Activated naive CD4-positive, alpha-beta T cell treated with anti-CD3 and anti-CD28 coated beads for 36 hours (primary cell): Measurements from ENCODE around the gene GZMH. TPM values are rescaled to one million over a fixed set of nuclear protein-coding genes. Genes with fewer than 3 reads are reported as not detected.
"Not testable (repeated sequence)": the region's sequence is repeated elsewhere in the genome, so short reads cannot be mapped to it uniquely, and the experiment has no call there.

Source experiments
- CTCF ChIA-PET: fragments of 350-600 bp; sonication (Branson Sonifier 250); formaldehyde crosslinking; loops from one replicate; lab custom pipeline; 2021; ENCODE audit warnings: antibody characterized with exemption; lab: Charles Lee
- DNase-seq: peaks from one replicate; pipeline ENCODE4 v3.0.0-alpha.2; 2020
- H3K27ac Mint-ChIP-seq: one replicate; pipeline ENCODE4 v1.8.0; 2021; ENCODE audit warnings: mild to moderate bottlenecking, mixed read lengths
- H3K27me3 Mint-ChIP-seq: one replicate; pipeline ENCODE4 v1.8.0; 2021; ENCODE audit warnings: low read depth, mixed read lengths
- H3K36me3 Mint-ChIP-seq: one replicate; pipeline ENCODE4 v1.8.0; 2021; ENCODE audit warnings: low read depth, mixed read lengths
- H3K4me1 Mint-ChIP-seq: one replicate; pipeline ENCODE4 v1.8.0; 2021; ENCODE audit warnings: low read depth, mixed read lengths
- H3K4me3 Mint-ChIP-seq: one replicate; pipeline ENCODE4 v1.8.0; 2021; ENCODE audit warnings: mild to moderate bottlenecking, moderate library complexity, mixed read lengths
- H3K9me3 Mint-ChIP-seq: one replicate; pipeline ENCODE4 v1.8.0; 2021; ENCODE audit warnings: mixed read lengths
- intact Hi-C: fragments of 100-400 bp; cut with micrococcal nuclease; formaldehyde crosslinking; loops from one replicate; pipeline ENCODE4 v1.15.1; 2023
- total RNA-seq, 2 experiments: library from RNA; stranded (reverse); gene quantifications; one replicate each; pipeline ENCODE4 v1.2.3, GENCODE V29; 2021

The GZMH gene
- total RNA-seq, 2 experiments from 2014 or later = 81.3 to 86.1 TPM

DNA sequence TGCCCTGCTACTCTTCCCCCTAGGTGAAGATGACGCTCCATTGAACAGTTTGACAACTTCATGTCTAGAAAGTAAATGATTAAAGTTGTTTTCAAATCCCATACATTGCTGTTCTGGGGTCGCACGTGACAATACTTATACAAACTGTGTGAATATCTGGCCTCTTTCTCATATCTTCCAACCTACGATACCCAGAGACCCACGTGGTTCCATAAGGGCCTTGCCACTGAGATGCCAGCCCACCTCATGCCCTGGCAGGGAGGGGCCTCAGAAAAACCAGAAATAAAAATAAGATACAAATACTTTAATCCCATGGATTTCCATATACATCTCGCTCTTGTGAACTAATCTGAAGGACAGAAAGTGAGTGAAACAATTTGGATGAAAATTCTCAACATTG lies 20.0 kb upstream of the GZMH start:
- H3K36me3 Mint-ChIP-seq = peaks cover 16% of the 10 kb centered on the region
- DNase-seq = no peak
- no peak overlapping the region for H3K4me3 Mint-ChIP-seq
- H3K27me3 Mint-ChIP-seq = no peaks in the 10 kb centered on the region
- intact Hi-C loops = no loop called here
- H3K9me3 Mint-ChIP-seq = no peaks in the 10 kb centered on the region
- H3K4me1 Mint-ChIP-seq = peaks cover 4% of the 10 kb centered on the region
- CTCF ChIA-PET = interaction anchor here (2.8 kb wide), 1 partner anchor 23 kb away, joined by 8 read pairs; no protein-coding TSS in a partner anchor
- peak overlapping the region; percentile 64 for H3K27ac Mint-ChIP-seq

DNA sequence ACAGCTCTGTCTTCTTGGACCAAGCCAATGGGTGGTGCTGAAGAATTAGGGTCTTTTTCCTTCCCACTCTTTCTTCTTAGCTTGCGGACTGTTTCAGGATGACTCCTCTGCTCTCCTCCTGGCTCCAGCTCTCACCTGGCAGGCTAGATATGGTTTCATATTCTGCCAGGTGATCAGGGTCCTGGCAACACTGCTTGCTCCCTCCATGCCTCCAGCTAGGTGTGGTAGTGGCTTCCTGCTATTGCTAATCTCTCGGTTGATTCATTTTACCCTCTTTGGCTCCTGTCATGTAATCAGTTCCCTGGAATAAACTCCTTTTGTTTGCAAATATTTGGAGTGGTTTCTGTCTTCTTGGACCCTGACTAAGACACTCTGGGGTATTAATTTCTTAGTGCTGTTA lies 4.3 kb upstream of the GZMH start:
- intact Hi-C loops = no loop called here
- Mint-ChIP-seq H3K27me3 (no peaks in the 10 kb centered on the region), H3K36me3 (no peaks in the 10 kb centered on the region), H3K27ac (no peak overlapping the region), H3K4me1 (peaks cover 31% of the 10 kb centered on the region), H3K4me3 (no peak overlapping the region), H3K9me3 (peaks cover 1% of the 10 kb centered on the region)
- CTCF ChIA-PET = no interaction called here
- no peak for DNase-seq

DNA sequence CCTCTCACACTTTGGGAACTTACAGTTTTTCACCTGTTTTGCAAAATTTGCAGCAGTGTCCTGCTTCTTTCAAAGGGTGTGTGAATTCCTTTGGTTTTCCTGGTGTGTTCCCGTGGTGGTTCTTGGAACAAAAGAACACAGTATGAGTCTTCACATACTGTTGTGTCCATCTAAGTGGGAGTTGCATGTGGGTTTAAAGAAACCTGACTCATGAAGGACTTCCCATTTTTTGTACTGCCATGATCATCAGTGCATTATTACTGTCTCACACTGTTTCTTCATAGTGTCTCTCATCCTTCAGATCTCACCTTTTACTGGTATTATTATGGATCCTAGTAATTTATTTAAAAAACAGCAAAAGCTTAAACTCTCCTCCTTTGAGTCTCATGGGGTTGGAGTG lies 3.8 kb upstream of the GZMH start:
- Mint-ChIP-seq H3K27me3 (no peaks in the 10 kb centered on the region), H3K36me3 (no peaks in the 10 kb centered on the region), H3K9me3 (peaks cover 1% of the 10 kb centered on the region), H3K4me3 (no peak overlapping the region), H3K27ac (no peak overlapping the region), H3K4me1 (peaks cover 33% of the 10 kb centered on the region)
- DNase-seq = no peak
- CTCF ChIA-PET = no interaction called here
- intact Hi-C loops = no loop called here

DNA sequence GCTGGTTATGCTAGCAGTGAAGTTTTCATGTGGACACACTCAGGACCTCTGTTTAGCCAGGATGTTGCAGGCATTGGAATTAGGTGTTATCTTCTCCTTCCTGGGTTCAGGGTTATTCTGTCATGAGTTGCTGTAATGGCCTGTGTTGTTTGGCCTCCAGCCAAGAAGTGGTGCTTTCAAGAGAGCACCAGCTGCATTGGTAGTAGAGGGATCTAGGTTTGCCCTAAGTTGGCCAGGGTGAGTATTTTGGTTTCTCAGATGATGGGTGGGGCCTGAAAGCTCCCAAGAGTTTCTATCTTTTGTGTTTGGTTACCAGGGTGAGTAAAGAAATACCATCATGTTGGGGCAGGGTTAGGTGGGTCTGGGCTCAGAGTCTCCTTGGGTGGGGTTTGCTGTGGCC lies 2.7 kb upstream of the GZMH start:
- intact Hi-C loops = no loop called here
- Mint-ChIP-seq H3K27ac (no peak overlapping the region), H3K4me1 (peaks cover 33% of the 10 kb centered on the region), H3K4me3 (no peak overlapping the region), H3K9me3 (peaks cover 1% of the 10 kb centered on the region), H3K36me3 (peaks cover 1% of the 10 kb centered on the region), H3K27me3 (no peaks in the 10 kb centered on the region)
- no peak for DNase-seq
- CTCF ChIA-PET = no interaction called here

DNA sequence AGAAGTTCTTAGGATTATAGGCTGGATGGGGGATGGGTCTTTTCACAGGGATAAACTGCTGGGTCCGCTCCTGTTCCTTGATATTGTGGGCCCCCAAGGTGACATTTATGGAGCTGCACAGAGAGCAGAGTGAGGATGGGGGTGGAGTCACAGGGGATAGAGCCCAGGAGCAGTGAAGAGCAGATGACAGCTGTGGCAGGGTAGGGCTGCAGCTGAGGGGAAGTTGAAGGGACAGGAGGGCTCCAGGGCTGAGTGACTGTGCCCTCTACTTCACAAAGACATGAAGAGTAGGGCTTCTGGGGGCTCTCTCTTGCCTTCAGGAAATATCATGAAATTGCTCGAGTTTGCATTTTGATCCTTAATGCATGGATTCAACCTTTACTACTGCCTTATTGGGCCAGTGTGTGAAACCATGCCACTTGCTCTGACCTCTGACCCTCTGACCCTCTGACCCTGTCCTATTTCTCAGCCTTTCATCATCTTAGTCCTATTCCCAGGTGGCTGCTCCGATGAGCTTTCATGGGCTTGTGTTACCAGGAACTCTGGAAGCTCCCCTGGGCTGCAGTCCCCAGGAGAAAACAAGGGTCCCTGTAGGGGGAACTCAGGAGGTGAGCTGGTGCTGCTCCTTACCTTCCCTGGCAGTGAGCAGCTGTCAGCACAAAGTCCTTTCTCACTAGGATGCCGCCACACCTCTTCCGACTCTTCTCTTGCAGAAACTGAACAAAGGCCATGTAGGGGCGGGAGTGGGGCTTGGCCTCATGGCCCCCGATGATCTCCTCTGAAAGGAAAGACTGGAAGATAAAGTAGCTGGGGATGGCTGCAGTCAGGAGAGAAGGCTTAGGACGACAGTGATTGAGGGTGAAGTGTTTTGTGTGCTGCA lies 1.6 kb downstream of the GZMH start:
- Mint-ChIP-seq H3K9me3 (peaks cover 1% of the 10 kb centered on the region), H3K27me3 (no peaks in the 10 kb centered on the region), H3K4me1 (peaks cover 39% of the 10 kb centered on the region), H3K4me3 (peak overlapping the region; percentile 76), H3K36me3 (peaks cover 5% of the 10 kb centered on the region), H3K27ac (peak overlapping the region; percentile 77)
- intact Hi-C loops = loop anchor here (2.0 kb wide), 1 partner anchor 125 kb away; no protein-coding TSS in a partner anchor
- no peak for DNase-seq
- CTCF ChIA-PET = interaction anchor here (0.6 to 2.4 kb wide), 9 partner anchors 8 to 261 kb away, joined by 3 to 13 read pairs (median 4); no protein-coding TSS in a partner anchor

DNA sequence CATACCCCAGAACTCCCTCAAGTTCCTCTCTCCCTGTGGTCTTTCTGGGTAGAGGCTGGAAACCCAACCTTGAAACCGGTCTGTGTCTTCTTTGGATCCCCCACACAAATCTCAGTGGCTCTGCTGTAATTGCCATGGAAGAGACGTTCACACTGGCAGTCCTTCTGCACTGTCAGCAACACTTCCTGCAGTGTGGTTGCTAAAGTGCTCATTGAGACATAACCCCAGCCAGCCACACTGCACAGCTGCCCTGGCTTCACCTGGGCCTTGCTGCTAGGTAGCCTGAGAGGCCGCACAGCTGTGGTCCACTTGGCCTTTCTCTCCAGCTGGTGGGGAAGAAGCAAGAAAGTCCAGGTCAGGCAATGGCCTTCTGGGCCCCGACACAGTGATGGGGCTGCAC lies 2.4 kb downstream of the GZMH start:
- CTCF ChIA-PET = interaction anchor here (2.4 kb wide), 1 partner anchor 21 kb away, joined by 8 read pairs; no protein-coding TSS in a partner anchor
- intact Hi-C loops = no loop called here
- Mint-ChIP-seq H3K4me3 (peak overlapping the region; percentile 76), H3K4me1 (peaks cover 31% of the 10 kb centered on the region), H3K36me3 (peaks cover 5% of the 10 kb centered on the region), H3K27ac (peak overlapping the region; percentile 66), H3K27me3 (no peaks in the 10 kb centered on the region), H3K9me3 (peaks cover 1% of the 10 kb centered on the region)
- no peak for DNase-seq

DNA sequence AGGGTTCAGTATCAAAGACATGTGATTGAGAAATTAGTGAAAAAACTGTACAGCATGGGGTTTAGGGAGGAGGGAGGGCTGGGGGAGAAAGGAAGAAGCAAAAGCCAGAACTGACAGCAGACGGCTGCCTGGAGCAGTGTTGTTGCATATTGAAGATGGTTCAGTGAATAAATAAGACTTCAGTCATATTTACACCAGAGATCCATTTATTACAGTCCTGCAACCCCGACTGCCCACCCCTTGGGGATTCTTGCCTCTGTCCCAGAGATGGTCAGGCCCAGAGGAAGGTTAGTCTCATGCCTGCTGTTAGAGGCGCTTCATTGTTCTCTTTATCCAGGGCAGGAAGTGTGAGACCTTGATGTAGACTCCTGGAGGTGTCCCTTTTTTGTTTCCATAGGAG lies 3.2 kb downstream of the GZMH start:
- CTCF ChIA-PET = interaction anchor here (0.7 to 2.4 kb wide), 23 partner anchors 9 to 150 kb away, joined by 3 to 16 read pairs (median 5); partner anchors contain the start of gene GZMB
- Mint-ChIP-seq H3K27me3 (no peaks in the 10 kb centered on the region), H3K27ac (peak overlapping the region; percentile 76), H3K4me1 (peaks cover 31% of the 10 kb centered on the region), H3K4me3 (peak overlapping the region; percentile 76), H3K9me3 (peaks cover under 1% of the 10 kb centered on the region), H3K36me3 (peaks cover 5% of the 10 kb centered on the region)
- DNase-seq = no peak
- intact Hi-C loops = no loop called here

DNA sequence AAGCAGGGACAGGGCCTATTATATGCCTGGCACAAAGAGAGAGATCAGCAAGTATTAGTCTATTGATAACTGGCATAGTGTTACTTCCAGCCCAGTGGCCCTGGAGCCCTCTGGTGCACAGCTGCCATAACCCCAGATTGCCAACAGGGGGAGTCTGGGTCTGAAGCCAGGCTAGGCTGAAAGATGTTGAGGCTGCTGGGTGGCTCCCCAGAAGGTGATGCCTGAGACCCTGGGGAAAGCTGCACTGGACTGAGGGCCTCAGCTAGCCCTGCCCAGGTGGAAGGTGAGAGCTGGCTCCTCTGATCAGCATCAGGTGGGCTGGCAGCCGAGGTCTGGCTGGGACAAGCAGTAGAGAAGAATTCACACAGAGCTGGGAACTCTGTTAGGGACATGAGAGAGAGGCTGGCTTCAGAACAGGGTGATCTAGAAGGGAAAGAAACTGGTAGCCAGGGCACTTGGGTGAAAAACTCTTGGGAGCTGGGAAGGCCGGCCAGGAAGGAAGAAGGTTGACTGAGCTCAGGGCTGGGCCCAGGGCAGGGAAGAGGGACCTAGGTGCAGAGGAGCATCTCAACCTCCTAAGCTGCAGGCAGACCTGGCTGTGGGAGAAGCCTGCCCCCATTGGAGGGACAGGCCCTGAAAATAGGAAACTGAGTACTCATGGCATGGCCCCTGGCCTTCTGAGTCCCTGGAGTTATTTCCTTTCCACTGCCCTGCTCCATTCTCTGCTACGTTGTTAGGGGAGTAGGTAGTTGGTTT lies 3.9 kb downstream of the GZMH start:
- DNase-seq = peak; percentile 85
- Mint-ChIP-seq H3K27me3 (no peaks in the 10 kb centered on the region), H3K36me3 (peaks cover 5% of the 10 kb centered on the region), H3K4me3 (peak overlapping the region; percentile 76), H3K4me1 (peaks cover 31% of the 10 kb centered on the region), H3K27ac (peak overlapping the region; percentile 76), H3K9me3 (no peaks in the 10 kb centered on the region)
- CTCF ChIA-PET = interaction anchor here (0.7 to 2.4 kb wide), 26 partner anchors 10 to 390 kb away, joined by 3 to 16 read pairs (median 4); partner anchors contain the start of genes GZMB and MDP1
- intact Hi-C loops = loop anchor here (1.0 to 2.0 kb wide), 3 partner anchors 25 to 74 kb away; no protein-coding TSS in a partner anchor

DNA sequence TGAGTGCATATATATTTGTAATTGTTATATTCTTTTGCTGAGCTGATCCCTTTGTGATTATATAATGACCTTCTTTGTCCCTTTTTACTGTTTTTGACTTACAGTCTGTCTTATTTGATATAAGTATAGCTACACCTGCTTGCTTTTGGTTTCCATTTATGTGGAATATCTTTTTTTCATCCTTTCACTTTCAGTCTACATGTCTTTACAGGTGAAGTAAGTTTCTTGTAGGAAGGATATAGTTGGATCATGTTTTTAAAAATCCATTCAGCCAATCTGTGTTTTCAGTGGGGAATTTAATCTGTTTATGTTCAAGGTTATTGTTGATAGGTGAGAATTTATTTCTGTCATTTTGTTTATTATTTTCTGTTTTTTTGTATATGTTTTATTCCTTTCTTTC lies 12.1 kb downstream of the GZMH start:
- peaks cover 9% of the 10 kb centered on the region for H3K4me1 Mint-ChIP-seq
- intact Hi-C loops = no loop called here
- peaks cover 5% of the 10 kb centered on the region for H3K36me3 Mint-ChIP-seq
- H3K4me3 Mint-ChIP-seq = no peak overlapping the region
- H3K27me3 Mint-ChIP-seq = peaks cover 4% of the 10 kb centered on the region
- no peak for DNase-seq
- CTCF ChIA-PET = interaction anchor here (0.7 kb wide), 1 partner anchor 264 kb away, joined by 3 read pairs; no protein-coding TSS in a partner anchor
- peaks cover 28% of the 10 kb centered on the region for H3K9me3 Mint-ChIP-seq
- no peak overlapping the region for H3K27ac Mint-ChIP-seq

DNA sequence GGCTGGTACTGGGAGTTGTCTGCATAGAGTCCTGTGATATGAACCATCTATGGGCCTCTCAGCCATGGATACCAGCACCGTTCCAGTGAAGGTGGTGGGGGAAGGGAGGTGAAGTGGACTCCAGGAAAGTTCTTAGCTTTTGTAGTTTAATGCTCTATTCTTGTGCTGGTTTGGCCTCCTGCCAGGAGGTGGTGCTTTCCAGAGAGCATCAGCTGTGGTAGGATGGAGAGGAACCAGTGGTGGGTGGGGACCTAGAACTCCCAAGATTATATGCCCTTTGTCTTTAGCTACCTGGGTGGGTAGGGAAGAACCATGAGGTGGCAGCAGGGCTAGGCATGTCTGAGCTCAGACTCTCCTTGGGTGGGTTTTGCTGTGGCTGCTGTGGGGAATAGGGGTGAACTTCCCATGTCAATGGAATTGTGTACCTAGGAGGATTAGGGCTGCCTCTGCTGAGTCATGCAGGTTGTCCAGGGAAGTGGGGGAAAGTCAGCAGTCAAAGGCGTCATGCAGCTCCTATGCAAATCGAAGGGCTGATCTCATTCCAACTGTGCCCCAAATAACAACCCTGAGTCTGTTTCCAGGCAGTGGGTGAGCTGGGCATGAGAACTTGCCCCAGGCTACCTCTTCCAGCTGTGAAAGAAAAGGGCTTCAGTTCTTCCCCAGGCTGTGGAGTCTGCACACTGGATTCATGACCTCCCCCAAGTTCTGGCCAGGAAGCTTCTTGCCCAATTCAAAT lies 14.2 kb downstream of the GZMH start:
- Mint-ChIP-seq H3K9me3 (peaks cover 28% of the 10 kb centered on the region), H3K4me1 (peaks cover 9% of the 10 kb centered on the region), H3K27ac (no peak overlapping the region), H3K4me3 (no peak overlapping the region), H3K27me3 (peaks cover 4% of the 10 kb centered on the region), H3K36me3 (peaks cover 5% of the 10 kb centered on the region)
- CTCF ChIA-PET = interaction anchor here (0.7 to 2.0 kb wide), 2 partner anchors 10 to 159 kb away, joined by 3 to 8 read pairs; no protein-coding TSS in a partner anchor
- no peak for DNase-seq
- intact Hi-C loops = no loop called here

DNA sequence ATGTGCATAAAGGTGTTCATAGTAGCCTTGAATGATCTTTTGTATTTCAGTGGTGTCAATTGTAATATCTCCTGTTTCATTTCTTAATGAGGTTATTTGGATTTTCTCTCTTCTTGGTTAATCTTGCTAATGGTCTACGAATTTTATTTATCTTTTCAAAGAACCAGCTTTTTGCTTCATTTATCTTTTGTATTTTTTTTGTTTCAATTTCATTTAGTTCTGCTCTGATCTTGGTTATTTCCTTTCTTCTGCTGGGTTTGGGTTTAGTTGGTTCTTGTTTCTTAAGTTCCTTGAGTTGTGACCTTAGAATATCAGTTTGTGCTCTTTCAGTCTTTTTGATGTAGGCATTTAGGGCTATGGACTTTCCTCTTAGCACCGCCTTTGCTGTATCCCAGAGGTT lies 18.5 kb downstream of the GZMH start:
- intact Hi-C loops, H3K27ac Mint-ChIP-seq, H3K36me3 Mint-ChIP-seq, H3K4me1 Mint-ChIP-seq, DNase-seq, H3K27me3 Mint-ChIP-seq, CTCF ChIA-PET, H3K4me3 Mint-ChIP-seq: not testable (repeated sequence)
- peaks cover 17% of the 10 kb centered on the region for H3K9me3 Mint-ChIP-seq
